Measurements from ENCODE around the gene PDIK1L. TPM values are rescaled to one million over a fixed set of nuclear protein-coding genes. Genes with fewer than 3 reads are reported as not detected.
A peak's percentile ranks its signal among the peaks of the same experiment; 100 is the strongest.
"Not testable (repeated sequence)": the region's sequence is repeated elsewhere in the genome, so short reads cannot be mapped to it uniquely, and the experiment has no call there.

Gene PDIK1L
- total and polyA plus RNA-seq, 9 of the 15 experiments (the other 6 are each of a cell fraction or from before 2014, with no cell fraction given) = 12.8 to 30.2 (median 21.5) TPM

GRCh38 chr1:26093569-26093968 lies 18.1 kb upstream of the PDIK1L start:
- Histone ChIP-seq H2AFZ (ENCODE audit: low read depth, low read length) (peak overlapping the region; percentile 93), H3K4me1 (replicated peaks in 1 of 2; ENCODE audit: control insufficient read depth in 2 of 2, insufficient read depth in 2 of 2, low read length in 2 of 2) (peaks cover 20 to 45% of the 10 kb centered on the region in 2 experiments), H3K27ac (ENCODE audit: extremely low read depth, low read depth, low read length) (peak overlapping the region; percentile 7; the same call in 1 of the 3 replicates), H3K9ac (ENCODE audit: insufficient read depth in 1 of 2, low read depth in 2 of 2, low read length in 2 of 2) (0 out of 4 replicates have a peak overlapping the region, but pooled peaks of 1 of the 2 experiments have one; percentile 41), H3K4me2 (ENCODE audit: insufficient read depth, low read length) (peak overlapping the region; percentile 50; the same call in 1 of the 2 replicates)
- TF ChIP-seq ASH1L (IDR thresholded peaks at IDR 0.05; ENCODE audit: borderline replicate concordance, low read depth, partially characterized antibody) (peak; percentile 11), MEIS2 (IDR thresholded peaks at IDR 0.05; ENCODE audit: partially characterized antibody) (peak; percentile 73), KDM5B (IDR thresholded peaks at IDR 0.05; ENCODE audit: insufficient replicate concordance, low read depth, low read length) (peak; percentile 49), FOXM1 (IDR thresholded peaks at IDR 0.05; ENCODE audit: low read depth) (0 out of 2 replicates have a peak, but pooled peaks have one; percentile 16)
- POLR2A ChIA-PET; H3K36me3 ChIP-seq (ENCODE audit: control insufficient read depth, insufficient read depth, low read length); intact Hi-C loops (cut with micrococcal nuclease); H3K79me2 ChIP-seq (ENCODE audit: control insufficient read depth, insufficient read depth, low read length); H3K9me1 ChIP-seq (ENCODE audit: control insufficient read depth, insufficient read depth, low read length); H3K27me3 ChIP-seq (ENCODE audit: control insufficient read depth in 2 of 2, insufficient read depth in 2 of 2, low read length in 2 of 2); in situ Hi-C loops (cut with MboI); FAIRE-seq; H3K4me3 ChIP-seq; BruUV-seq (replicated peaks); H3K9me3 ChIP-seq (replicated peaks; ENCODE audit: control insufficient read depth, insufficient read depth, low read depth, low read length); H4K20me1 ChIP-seq (replicated peaks; ENCODE audit: control insufficient read depth, insufficient read depth, low read length); TF ChIP-seq FOXM1 (CRISPR knock-in tag; IDR thresholded peaks at IDR 0.05; ENCODE audit: low read depth): not testable (repeated sequence)
- 25% methylated on average over 6 of the region's 6 CpGs for WGBS (ENCODE audit: insufficient coverage, low coverage, missing lambda C conversion rate)
- ATAC-seq = 0 out of 3 replicates have a peak, but pooled peaks have one; percentile 21
- CTCF ChIA-PET (ENCODE audit: low intra/inter-chr PET ratio) = interaction anchor here (0.6 to 1.4 kb wide), 2 partner anchors 11 to 58 kb away, joined by 3 to 5 read pairs; no protein-coding TSS in a partner anchor
- DNase-seq (ENCODE audit: extremely low read depth in 1 of 4, low spot score in 3 of 4) = peak in 1 of 4 experiments; percentile 53
